BE2C (cell line): ENCODE measurements around the gene ENSA.
"Not testable (repeated sequence)": the region's sequence is repeated elsewhere in the genome, so short reads cannot be mapped to it uniquely, and the experiment has no call there.

Experiments used
- DNase-seq: peaks from one replicate; pipeline ENCODE4 v3.0.0-alpha.2; 2020
- H3K27me3 ChIP-seq: fragments of 250-450 bp; sonication (Bioruptor Pico); 2 replicates; pipeline ENCODE4 v1.5.1; 2020; ENCODE audit warnings: mild to moderate bottlenecking
- H3K36me3 ChIP-seq: fragments of 250-450 bp; sonication (Bioruptor Pico); 2 replicates; pipeline ENCODE4 v1.5.1; 2020; ENCODE audit warnings: mild to moderate bottlenecking
- H3K4me1 ChIP-seq: fragments of 250-450 bp; sonication (Bioruptor Pico); 2 replicates; pipeline ENCODE4 v1.5.1; 2020
- H3K4me3 ChIP-seq: 2 replicates; pipeline ENCODE4 v1.5.1; 2011; ENCODE audit warnings: low read depth, low read length
- H3K9me3 ChIP-seq: fragments of 250-450 bp; sonication (Bioruptor Pico); 2 replicates; pipeline ENCODE4 v1.5.1; 2020
- CTCF ChIP-seq: IDR thresholded peaks from 2 replicates; pipeline ENCODE4 v1.5.1; 2012; ENCODE audit warnings: mild to moderate bottlenecking, low read depth, low read length

Gene ENSA

GRCh38 chr1:150610576-150610975 is 18.8 kb downstream of the ENSA start:
- DNase-seq = no peak
- no peaks in the 10 kb centered on the region for H3K27me3 ChIP-seq
- H3K4me1 ChIP-seq = no peaks in the 10 kb centered on the region
- no peaks in the 10 kb centered on the region for H3K9me3 ChIP-seq
- no peak for TF ChIP-seq CTCF
- H3K36me3 ChIP-seq = peaks cover 21% of the 10 kb centered on the region
- H3K4me3 ChIP-seq = no peak overlapping the region

DNA sequence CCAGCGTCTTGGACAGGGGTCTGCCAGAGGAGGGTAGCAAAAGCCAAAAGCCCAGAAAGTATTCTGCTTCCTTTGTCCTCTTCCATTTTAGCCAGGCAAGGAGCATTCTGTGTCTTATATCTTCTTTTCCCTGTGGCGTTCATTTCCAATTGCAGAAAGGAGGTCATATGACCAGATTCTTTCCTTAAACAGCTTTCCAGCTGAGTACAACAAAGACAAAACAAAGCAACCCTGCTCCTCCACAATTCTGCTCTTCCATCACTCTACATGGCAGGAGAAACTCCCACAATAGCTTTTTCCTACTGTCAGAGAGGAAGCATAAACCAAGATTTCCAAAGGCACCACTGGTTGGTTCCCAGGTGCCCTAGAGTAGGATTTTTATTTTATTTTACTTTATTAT is 19.7 kb downstream of the ENSA start:
- Histone ChIP-seq H3K36me3 (peaks cover 17% of the 10 kb centered on the region), H3K9me3 (no peaks in the 10 kb centered on the region), H3K4me1 (no peaks in the 10 kb centered on the region), H3K4me3 (no peak overlapping the region), H3K27me3 (no peaks in the 10 kb centered on the region)
- no peak for TF ChIP-seq CTCF
- no peak for DNase-seq

- TF ChIP-seq CTCF = no peak
- no peak for DNase-seq
- no peaks in the 10 kb centered on the region; the same call in none of the 2 replicates for H3K4me1 ChIP-seq
- H3K9me3 ChIP-seq = no peaks in the 10 kb centered on the region
- H3K36me3 ChIP-seq = peaks cover 7% of the 10 kb centered on the region
- H3K27me3 ChIP-seq = no peaks in the 10 kb centered on the region
- no peak overlapping the region for H3K4me3 ChIP-seq
Observed at GRCh38 chr1:150606463-150607142, 22.8 kb downstream of the ENSA start.

- H3K4me1 ChIP-seq, H3K36me3 ChIP-seq, H3K4me3 ChIP-seq, DNase-seq, H3K27me3 ChIP-seq, H3K9me3 ChIP-seq: not testable (repeated sequence)
Observed at GRCh38 chr1:150605451-150605731, 24.0 kb downstream of the ENSA start.

DNA sequence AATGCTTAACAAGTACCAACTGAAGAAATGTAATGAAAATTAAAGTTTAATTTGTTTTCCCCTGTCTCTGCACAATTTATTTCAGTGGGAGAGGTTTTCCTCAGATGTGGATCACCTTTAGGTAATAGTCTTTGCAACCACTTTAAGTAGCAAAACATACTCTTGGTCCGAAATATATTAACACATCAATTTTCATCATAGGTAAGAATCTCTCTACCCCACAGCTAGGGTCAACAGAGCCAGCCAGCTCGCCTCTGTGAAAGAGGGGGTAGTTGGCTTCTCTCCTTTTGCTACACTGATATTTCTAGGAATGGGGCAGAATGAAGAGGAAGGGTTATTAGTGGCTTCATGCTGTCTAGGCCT is 25.2 kb downstream of the ENSA start:
- H3K27me3 ChIP-seq = no peaks in the 10 kb centered on the region
- H3K9me3 ChIP-seq = no peaks in the 10 kb centered on the region
- DNase-seq = no peak
- no peaks in the 10 kb centered on the region; the same call in none of the 2 replicates for H3K4me1 ChIP-seq
- no peak for TF ChIP-seq CTCF
- no peaks in the 10 kb centered on the region; the same call in 1 of the 2 replicates for H3K36me3 ChIP-seq
- H3K4me3 ChIP-seq = no peak overlapping the region

DNA sequence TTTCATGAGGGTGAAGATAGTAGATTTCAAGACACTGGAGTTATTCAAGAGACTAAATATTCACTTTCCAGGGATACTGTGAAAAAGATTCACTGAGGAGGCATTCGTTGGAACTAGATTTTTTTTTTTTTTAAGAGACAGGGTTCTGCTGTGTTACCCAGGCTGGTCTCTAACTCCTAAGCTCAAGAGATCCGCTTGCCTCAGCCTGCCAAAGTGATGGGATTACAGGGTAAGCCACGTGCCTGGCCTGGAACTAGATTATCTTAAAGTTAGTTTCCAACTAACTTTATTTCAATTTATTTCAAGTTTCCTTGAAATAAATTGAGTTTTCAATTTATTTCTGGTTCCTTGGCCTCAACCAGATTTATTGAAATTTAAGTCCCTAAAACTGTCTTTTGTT is 25.7 kb downstream of the ENSA start:
- Histone ChIP-seq H3K9me3 (no peaks in the 10 kb centered on the region), H3K36me3 (no peaks in the 10 kb centered on the region; the same call in 1 of the 2 replicates), H3K4me3 (no peak overlapping the region), H3K4me1 (no peaks in the 10 kb centered on the region; the same call in none of the 2 replicates), H3K27me3 (no peaks in the 10 kb centered on the region)
- no peak for TF ChIP-seq CTCF
- no peak for DNase-seq

DNA sequence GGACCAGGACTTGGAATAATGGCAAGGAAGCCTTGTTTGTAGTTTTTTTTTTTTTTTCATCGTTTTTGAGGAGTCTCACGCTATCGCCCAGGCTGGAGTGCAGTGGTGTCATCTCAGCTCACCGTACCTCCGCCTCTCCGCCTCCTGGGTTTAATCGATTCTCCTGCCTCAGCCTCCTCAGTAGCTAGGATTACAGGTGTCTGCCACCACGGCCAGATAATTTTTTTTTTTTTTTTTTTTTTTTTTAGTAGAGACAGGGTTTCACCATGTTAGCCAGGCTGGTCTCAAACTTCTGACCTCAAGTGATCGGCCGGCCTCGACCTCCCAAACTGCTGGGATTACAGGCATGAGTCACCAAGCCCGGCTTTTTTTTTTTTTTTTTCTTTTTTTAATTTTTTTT is 27.0 kb downstream of the ENSA start:
- DNase-seq, H3K36me3 ChIP-seq, H3K27me3 ChIP-seq, H3K4me3 ChIP-seq, H3K9me3 ChIP-seq, H3K4me1 ChIP-seq: not testable (repeated sequence)
